Hepatocyte (in vitro differentiated cells): Measurements from ENCODE around the gene IL1RAPL2.

ENCODE experiments used
- EZH2 ChIP-seq: fragments of 200-600 bp; sonication (generic); IDR thresholded peaks from 2 replicates; pipeline ENCODE4 v1.6.1; 2016; ENCODE audit warnings: antibody characterized with exemption, mild to moderate bottlenecking, borderline replicate concordance
- EZH2phosphoT487 ChIP-seq: fragments of 200-600 bp; sonication (generic); IDR thresholded peaks from one replicate; pipeline ENCODE4 v1.6.1; 2018; ENCODE audit warnings: antibody characterized with exemption, mild to moderate bottlenecking, low read depth, moderate library complexity; ENCODE audit not compliant: unreplicated experiment, severe bottlenecking
- TF ChIP-seq, protein P1 (sequence below): fragments of 200-600 bp; sonication (generic); IDR thresholded peaks from 2 replicates; pipeline ENCODE4 v1.5.1; 2016; ENCODE audit warnings: antibody characterized with exemption, mild to moderate bottlenecking; ENCODE audit not compliant: poor library complexity

DNA sequence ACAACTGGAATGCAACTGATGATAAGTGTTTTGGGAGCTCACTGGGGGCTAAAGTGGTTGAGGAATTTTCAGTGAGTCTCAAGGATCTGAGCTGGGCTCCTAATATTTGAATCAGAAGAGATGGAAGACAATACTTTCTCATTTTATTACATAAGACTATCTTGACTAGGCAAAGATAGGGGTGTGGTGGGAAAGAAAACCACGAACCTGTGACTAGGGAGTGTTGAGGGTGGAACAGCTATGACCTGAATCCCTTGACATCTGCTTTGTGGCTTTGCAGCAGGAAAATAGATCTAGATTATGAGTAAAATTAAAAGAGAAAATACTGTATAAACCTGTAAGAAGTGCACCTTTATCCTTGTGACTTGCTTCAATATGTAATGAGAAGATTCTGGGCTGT is 949.6 kb downstream of the IL1RAPL2 start:
- TF ChIP-seq, protein P1, sequence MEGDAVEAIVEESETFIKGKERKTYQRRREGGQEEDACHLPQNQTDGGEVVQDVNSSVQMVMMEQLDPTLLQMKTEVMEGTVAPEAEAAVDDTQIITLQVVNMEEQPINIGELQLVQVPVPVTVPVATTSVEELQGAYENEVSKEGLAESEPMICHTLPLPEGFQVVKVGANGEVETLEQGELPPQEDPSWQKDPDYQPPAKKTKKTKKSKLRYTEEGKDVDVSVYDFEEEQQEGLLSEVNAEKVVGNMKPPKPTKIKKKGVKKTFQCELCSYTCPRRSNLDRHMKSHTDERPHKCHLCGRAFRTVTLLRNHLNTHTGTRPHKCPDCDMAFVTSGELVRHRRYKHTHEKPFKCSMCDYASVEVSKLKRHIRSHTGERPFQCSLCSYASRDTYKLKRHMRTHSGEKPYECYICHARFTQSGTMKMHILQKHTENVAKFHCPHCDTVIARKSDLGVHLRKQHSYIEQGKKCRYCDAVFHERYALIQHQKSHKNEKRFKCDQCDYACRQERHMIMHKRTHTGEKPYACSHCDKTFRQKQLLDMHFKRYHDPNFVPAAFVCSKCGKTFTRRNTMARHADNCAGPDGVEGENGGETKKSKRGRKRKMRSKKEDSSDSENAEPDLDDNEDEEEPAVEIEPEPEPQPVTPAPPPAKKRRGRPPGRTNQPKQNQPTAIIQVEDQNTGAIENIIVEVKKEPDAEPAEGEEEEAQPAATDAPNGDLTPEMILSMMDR, result no peak
- TF ChIP-seq EZH2 (no peak), EZH2phosphoT487 (no peak)
